Naive B cell (primary cell): ENCODE results near the gene XPR1. TPM values are rescaled to one million over a fixed set of nuclear protein-coding genes. Genes with fewer than 3 reads are reported as not detected.
"Not testable (repeated sequence)": the region's sequence is repeated elsewhere in the genome, so short reads cannot be mapped to it uniquely, and the experiment has no call there.

Experiments
- ATAC-seq, 2 donors: fragments of 150-1000 bp; cut with Tn5 transposase; 2 replicates each; pipeline ENCODE4 v1.10.0; 2021; ENCODE audit warnings: low read depth in 2 of 2, mild to moderate bottlenecking in 2 of 2, moderate library complexity in 2 of 2
- DNase-seq: peaks from one replicate; pipeline ENCODE4 v3.0.0; 2022
- H3K27ac Mint-ChIP-seq, 6 donors: one replicate each; pipeline ENCODE4 v1.8.0; 2020 to 2022; ENCODE audit warnings: mild to moderate bottlenecking in 6 of 6, mixed read lengths in 6 of 6, moderate library complexity in 5 of 6, inconsistent platforms in 2 of 6
- H3K27me3 Mint-ChIP-seq, 3 donors: one replicate each; pipeline ENCODE4 v1.8.0; 2021 to 2022; ENCODE audit warnings: mixed read lengths in 3 of 3, mild to moderate bottlenecking in 1 of 3
- H3K36me3 Mint-ChIP-seq, 2 donors: one replicate each; pipeline ENCODE4 v1.8.0; 2020 to 2022; ENCODE audit warnings: mixed read lengths in 2 of 2, inconsistent platforms in 1 of 2, mild to moderate bottlenecking in 1 of 2
- H3K4me1 Mint-ChIP-seq, 3 donors: one replicate each; pipeline ENCODE4 v1.8.0; 2020 to 2022; ENCODE audit warnings: mixed read lengths in 3 of 3, inconsistent platforms in 1 of 3, mild to moderate bottlenecking in 1 of 3, moderate library complexity in 1 of 3
- H3K4me3 Mint-ChIP-seq, 8 donors: one replicate each; pipeline ENCODE4 v1.8.0; 2020 to 2022; ENCODE audit warnings: mild to moderate bottlenecking in 8 of 8, mixed read lengths in 8 of 8, moderate library complexity in 8 of 8, inconsistent platforms in 2 of 8
- H3K9me3 Mint-ChIP-seq, 7 donors: one replicate each; pipeline ENCODE4 v1.8.0; 2020 to 2022; ENCODE audit warnings: mixed read lengths in 7 of 7, mild to moderate bottlenecking in 5 of 7, inconsistent platforms in 2 of 7, moderate library complexity in 1 of 7
- polyA plus RNA-seq, 6 donors: library from polyadenylated mRNA; unstranded; fragments of 300-500 nt; fragmentation: Illumina TruSeq; gene quantifications; one replicate each; pipeline ENCODE4 v1.2.3, GENCODE V29; 2021; ENCODE audit warnings: low read depth in 6 of 6

XPR1 gene
- polyA plus RNA-seq, 6 donors from 2014 or later = 2.3 to 6.0 (median 4.9) TPM

DNA sequence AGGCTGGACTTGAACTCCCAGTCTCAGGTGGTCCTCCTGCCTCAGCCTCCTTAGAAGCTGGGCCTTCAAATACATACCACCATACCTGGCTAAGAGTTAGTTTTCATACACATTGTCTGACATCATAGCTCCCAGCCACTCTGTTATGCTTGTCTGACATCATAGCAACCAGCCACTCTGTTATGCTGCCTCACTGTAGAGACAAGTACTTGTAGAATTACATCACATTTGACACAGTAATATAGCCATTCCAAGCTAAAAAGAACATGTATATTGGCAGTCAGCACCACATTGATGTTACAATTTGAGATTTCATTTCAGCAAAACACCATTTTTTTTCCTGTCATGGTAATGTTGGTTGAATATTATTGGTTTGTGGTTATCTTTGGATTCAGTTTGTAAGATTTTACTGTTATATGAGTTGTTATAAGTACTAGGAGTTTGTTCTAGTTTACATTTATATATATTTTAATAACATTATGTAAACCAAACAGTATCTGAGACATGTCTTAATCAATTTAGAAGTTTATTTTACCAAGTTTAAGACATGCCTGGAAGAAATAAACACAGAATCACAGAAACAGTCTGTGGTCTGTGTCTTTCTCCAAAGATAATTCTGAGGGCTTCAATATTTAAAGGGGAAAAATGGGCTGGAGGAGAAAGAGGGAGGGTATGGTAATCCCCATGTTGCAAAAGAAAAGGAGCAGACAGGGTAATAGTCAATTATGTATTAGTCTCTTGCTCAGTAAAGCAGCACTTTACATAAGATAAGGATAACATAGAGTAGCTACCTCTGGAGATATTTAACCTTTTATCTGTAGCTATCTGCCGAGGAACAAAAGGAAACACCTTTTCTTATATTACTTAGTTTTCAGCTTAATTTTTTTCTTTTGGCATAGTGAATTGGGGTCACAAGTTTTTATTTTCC is 43.0 kb downstream of the XPR1 start:
- H3K4me1 Mint-ChIP-seq = peaks cover 6 to 22% (median 7%) of the 10 kb centered on the region in 3 donors
- H3K36me3 Mint-ChIP-seq = peaks cover 20% of the 10 kb centered on the region in 2 donors
- no peaks in the 10 kb centered on the region for H3K27me3 Mint-ChIP-seq
- H3K27ac Mint-ChIP-seq = no peak overlapping the region
- ATAC-seq = no peak
- H3K9me3 Mint-ChIP-seq = peaks cover 7 to 44% (median 26%) of the 10 kb centered on the region in 7 donors
- DNase-seq = no peak
- H3K4me3 Mint-ChIP-seq = no peak overlapping the region

- H3K36me3 Mint-ChIP-seq = peaks cover 15 to 19% of the 10 kb centered on the region in 2 donors
- no peak for ATAC-seq
- DNase-seq = no peak
- H3K9me3 Mint-ChIP-seq = peaks cover 7 to 42% (median 22%) of the 10 kb centered on the region in 7 donors
- no peak overlapping the region for H3K27ac Mint-ChIP-seq
- H3K4me3 Mint-ChIP-seq = no peak overlapping the region
- peaks cover 6 to 22% (median 7%) of the 10 kb centered on the region in 3 donors for H3K4me1 Mint-ChIP-seq
- H3K27me3 Mint-ChIP-seq = no peaks in the 10 kb centered on the region
Measured at GRCh38 chr1:180675586-180675985, 43.8 kb downstream of the XPR1 start.

- ATAC-seq (no peak), DNase-seq (no peak)
- Mint-ChIP-seq H3K4me3 (peak overlapping the region in 1 of 8 donors; percentile 37), H3K36me3 (peaks cover 16 to 17% of the 10 kb centered on the region in 2 donors), H3K4me1 (peaks cover 4 to 6% (median 4%) of the 10 kb centered on the region in 3 donors), H3K27me3 (no peaks in the 10 kb centered on the region), H3K9me3 (peaks cover under 1 to 42% (median 12%) of the 10 kb centered on the region in 7 donors), H3K27ac (peak overlapping the region in 2 of 6 donors; percentile 45 to 63)
Measured at GRCh38 chr1:180680558-180681144, 48.8 kb downstream of the XPR1 start.

- H3K27ac Mint-ChIP-seq, H3K27me3 Mint-ChIP-seq, H3K4me3 Mint-ChIP-seq, DNase-seq, ATAC-seq: not testable (repeated sequence)
- Mint-ChIP-seq H3K36me3 (peaks cover 9 to 23% of the 10 kb centered on the region in 2 donors), H3K9me3 (peaks cover 3 to 38% (median 12%) of the 10 kb centered on the region in 7 donors), H3K4me1 (peaks cover 4 to 10% (median 4%) of the 10 kb centered on the region in 3 donors)
Measured at GRCh38 chr1:180683117-180683516, 51.3 kb downstream of the XPR1 start.

DNA sequence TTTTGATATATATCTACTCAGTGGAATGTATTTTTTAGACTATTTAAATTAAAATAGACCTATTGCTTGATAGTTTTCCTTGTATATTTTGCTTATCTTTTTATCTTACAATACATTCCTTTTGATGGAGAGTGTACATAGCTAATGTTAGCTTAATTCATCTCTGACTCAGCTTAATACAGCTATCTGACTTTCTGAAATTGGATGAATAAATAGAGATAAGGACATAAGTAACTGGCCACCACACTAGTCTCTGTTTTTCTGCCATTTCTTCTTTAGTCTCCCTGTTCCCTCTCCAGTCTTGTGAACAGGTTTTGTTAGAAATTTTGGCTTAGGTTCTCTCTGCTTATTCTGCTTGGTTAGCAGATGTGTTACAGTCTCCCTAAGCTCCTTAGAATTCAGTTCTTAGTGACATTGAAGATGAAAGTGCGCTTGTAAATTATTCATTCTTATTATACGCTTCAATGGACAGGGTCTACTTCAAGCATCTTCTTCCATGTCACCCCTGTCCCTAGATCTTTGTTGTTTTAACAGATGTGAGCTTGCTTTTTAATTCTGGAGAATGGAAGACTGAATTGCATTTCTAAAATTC is 59.6 kb downstream of the XPR1 start:
- no peak for DNase-seq
- Mint-ChIP-seq H3K27ac (no peak overlapping the region), H3K27me3 (no peaks in the 10 kb centered on the region), H3K9me3 (peaks cover 10 to 21% (median 17%) of the 10 kb centered on the region in 7 donors), H3K4me1 (peaks cover 0 to 18% (median 9%) of the 10 kb centered on the region in 3 donors), H3K4me3 (no peak overlapping the region), H3K36me3 (peaks cover 18 to 20% of the 10 kb centered on the region in 2 donors)
- no peak for ATAC-seq

DNA sequence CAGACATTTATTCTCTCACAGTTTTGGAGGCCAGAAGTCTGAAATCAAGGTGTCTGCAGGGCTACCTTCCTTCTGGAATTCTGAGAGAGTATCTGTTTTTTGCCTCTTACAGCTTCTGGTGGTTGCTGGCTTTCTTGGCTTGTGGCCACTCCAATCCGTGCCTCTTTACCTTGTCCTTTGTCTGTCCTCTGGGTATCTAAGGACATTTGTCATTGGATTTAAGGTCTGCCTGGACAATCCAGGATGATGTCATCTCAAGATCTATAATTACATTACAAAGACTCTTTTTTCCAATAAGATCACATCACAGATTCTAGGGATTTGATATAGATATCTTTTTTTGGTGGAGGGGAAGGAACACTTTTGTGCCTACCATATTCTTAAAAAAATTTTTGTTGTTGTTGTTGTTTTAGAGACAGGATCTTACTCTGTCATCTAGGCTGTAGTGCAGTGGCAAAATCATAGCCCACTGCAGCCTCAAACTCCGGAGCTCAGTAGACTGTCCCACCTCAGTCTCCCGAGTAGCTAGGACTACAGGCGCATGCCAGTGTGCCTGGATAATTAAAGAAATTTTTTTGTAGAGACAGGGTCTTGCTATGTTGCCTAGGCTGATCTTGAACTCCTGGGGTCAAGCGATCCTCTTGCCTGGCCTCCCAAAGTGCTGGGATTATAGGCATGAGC is 61.9 kb downstream of the XPR1 start:
- DNase-seq = no peak
- Mint-ChIP-seq H3K9me3 (peaks cover 23 to 44% (median 40%) of the 10 kb centered on the region in 7 donors), H3K4me3 (no peak overlapping the region), H3K4me1 (peaks cover 0 to 23% (median 9%) of the 10 kb centered on the region in 3 donors), H3K27me3 (no peaks in the 10 kb centered on the region), H3K36me3 (peaks cover 39 to 43% of the 10 kb centered on the region in 2 donors), H3K27ac (no peak overlapping the region)
- ATAC-seq = no peak

- ATAC-seq = no peak
- Mint-ChIP-seq H3K4me1 (peaks cover 0 to 23% (median 9%) of the 10 kb centered on the region in 3 donors), H3K36me3 (peaks cover 41 to 44% of the 10 kb centered on the region in 2 donors), H3K4me3 (no peak overlapping the region), H3K27me3 (no peaks in the 10 kb centered on the region), H3K9me3 (peaks cover 23 to 47% (median 42%) of the 10 kb centered on the region in 7 donors), H3K27ac (peak overlapping the region in 1 of 6 donors; percentile 25)
- no peak for DNase-seq
Measured at GRCh38 chr1:180695282-180695681, 63.5 kb downstream of the XPR1 start.

- peaks cover 0 to 22% (median 9%) of the 10 kb centered on the region in 3 donors for H3K4me1 Mint-ChIP-seq
- H3K27me3 Mint-ChIP-seq = no peaks in the 10 kb centered on the region
- H3K4me3 Mint-ChIP-seq = no peak overlapping the region
- peaks cover 23 to 47% (median 42%) of the 10 kb centered on the region in 7 donors for H3K9me3 Mint-ChIP-seq
- H3K36me3 Mint-ChIP-seq = peaks cover 41 to 44% of the 10 kb centered on the region in 2 donors
- H3K27ac Mint-ChIP-seq = peak overlapping the region in 1 of 6 donors; percentile 35
- ATAC-seq (no peak), DNase-seq (no peak)
Measured at GRCh38 chr1:180696361-180696760, 64.5 kb downstream of the XPR1 start.

DNA sequence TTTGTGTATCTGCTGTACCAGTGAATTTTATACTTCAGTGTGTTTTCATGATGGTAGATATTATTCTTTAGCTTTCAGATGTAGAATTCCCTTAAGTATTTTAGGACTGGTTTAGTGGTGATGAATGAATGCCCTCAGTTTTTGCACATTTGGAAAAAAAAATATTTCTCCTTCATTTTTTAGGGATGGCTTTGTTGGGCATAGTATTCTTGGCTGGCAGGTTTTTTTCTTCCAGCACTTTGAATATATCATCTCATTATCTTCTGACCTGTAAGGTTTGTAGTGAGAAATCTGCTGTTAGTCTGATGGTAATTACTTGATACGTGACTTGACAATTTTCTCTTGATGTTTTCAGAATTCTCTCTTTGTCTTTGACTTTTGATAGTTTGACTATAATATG is 66.8 kb downstream of the XPR1 start:
- peaks cover 41 to 53% of the 10 kb centered on the region in 2 donors for H3K36me3 Mint-ChIP-seq
- peaks cover 0 to 19% (median 4%) of the 10 kb centered on the region in 3 donors for H3K4me1 Mint-ChIP-seq
- H3K4me3 Mint-ChIP-seq = no peak overlapping the region
- peak overlapping the region in 2 of 6 donors; percentile 3 to 61 for H3K27ac Mint-ChIP-seq
- no peaks in the 10 kb centered on the region for H3K27me3 Mint-ChIP-seq
- DNase-seq = no peak
- ATAC-seq = no peak
- H3K9me3 Mint-ChIP-seq = peaks cover 27 to 58% (median 53%) of the 10 kb centered on the region in 7 donors

- Mint-ChIP-seq H3K27ac (peak overlapping the region in 3 of 6 donors; percentile 19 to 94 (median 52)), H3K36me3 (peaks cover 15 to 24% of the 10 kb centered on the region in 2 donors), H3K9me3 (peaks cover 6 to 35% (median 27%) of the 10 kb centered on the region in 7 donors)
- DNase-seq, H3K27me3 Mint-ChIP-seq, ATAC-seq, H3K4me3 Mint-ChIP-seq, H3K4me1 Mint-ChIP-seq: not testable (repeated sequence)
Measured at GRCh38 chr1:180702376-180702775, 70.6 kb downstream of the XPR1 start.

DNA sequence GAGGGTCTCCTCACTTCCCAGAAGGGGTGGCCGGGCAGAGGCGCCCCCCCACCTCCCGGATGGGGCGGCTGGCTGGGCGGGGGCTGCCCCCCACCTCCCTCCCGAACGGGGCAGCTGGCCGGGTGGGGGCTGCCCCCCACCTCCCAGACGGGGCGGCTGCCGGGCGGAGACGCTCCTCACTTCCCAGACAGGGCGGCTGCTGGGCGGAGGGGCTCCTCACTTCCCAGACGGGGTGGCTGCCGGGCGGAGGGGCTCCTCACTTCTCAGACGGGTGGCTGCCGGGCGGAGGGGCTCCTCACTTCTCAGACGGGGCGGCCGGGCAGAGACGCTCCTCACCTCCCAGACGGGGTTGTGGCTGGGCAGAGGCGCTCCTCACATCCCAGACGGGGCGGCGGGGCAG is 78.9 kb downstream of the XPR1 start:
- not testable (repeated sequence) for H3K27ac Mint-ChIP-seq, ATAC-seq, H3K27me3 Mint-ChIP-seq, DNase-seq, H3K4me3 Mint-ChIP-seq
- H3K9me3 Mint-ChIP-seq = peaks cover 8 to 35% (median 18%) of the 10 kb centered on the region in 7 donors
- H3K36me3 Mint-ChIP-seq = peaks cover 22 to 26% of the 10 kb centered on the region in 2 donors
- H3K4me1 Mint-ChIP-seq = peaks cover 24 to 28% (median 24%) of the 10 kb centered on the region in 3 donors

DNA sequence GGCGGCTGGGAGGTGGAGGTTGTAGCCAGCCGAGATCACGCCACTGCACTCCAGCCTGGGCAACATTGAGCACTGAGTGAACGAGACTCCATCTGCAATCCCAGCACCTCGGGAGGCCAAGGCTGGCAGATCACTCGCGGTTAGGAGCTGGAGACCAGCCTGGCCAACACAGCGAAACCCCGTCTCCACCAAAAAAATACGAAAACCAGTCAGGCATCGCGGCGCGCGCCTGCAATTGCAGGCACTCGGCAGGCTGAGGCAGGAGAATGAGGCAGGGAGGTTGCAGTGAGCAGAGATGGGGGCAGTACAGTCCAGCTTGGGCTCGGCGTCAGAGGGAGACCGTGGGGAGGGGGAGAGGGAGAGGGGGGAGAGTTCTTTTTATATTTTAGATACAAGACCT is 79.4 kb downstream of the XPR1 start:
- Mint-ChIP-seq H3K9me3 (peaks cover 8 to 35% (median 18%) of the 10 kb centered on the region in 7 donors), H3K36me3 (peaks cover 22 to 26% of the 10 kb centered on the region in 2 donors), H3K4me1 (peaks cover 24 to 28% (median 24%) of the 10 kb centered on the region in 3 donors)
- not testable (repeated sequence) for H3K27ac Mint-ChIP-seq, DNase-seq, ATAC-seq, H3K4me3 Mint-ChIP-seq, H3K27me3 Mint-ChIP-seq
